WERI-Rb-1 (cell line): ENCODE data around the gene ASB1.

Experiments used
- DNase-seq: peaks from one replicate; pipeline ENCODE4 v3.0.0-alpha.2; 2020
- H3K27ac ChIP-seq: fragments of 250-450 bp; sonication (Bioruptor Pico); 2 replicates; pipeline ENCODE4 v1.5.1; 2020; ENCODE audit warnings: mild to moderate bottlenecking, moderate library complexity
- H3K27me3 ChIP-seq: fragments of 250-450 bp; sonication (Bioruptor Pico); 2 replicates; pipeline ENCODE4 v1.5.1; 2021; ENCODE audit warnings: mild to moderate bottlenecking, low read depth, moderate library complexity; ENCODE audit not compliant: insufficient read depth, severe bottlenecking
- H3K36me3 ChIP-seq: fragments of 250-450 bp; sonication (Bioruptor Pico); 2 replicates; pipeline ENCODE4 v1.5.1; 2020; ENCODE audit warnings: mild to moderate bottlenecking, moderate library complexity
- H3K4me3 ChIP-seq: 2 replicates; pipeline ENCODE4 v1.5.1; 2011; ENCODE audit warnings: low read depth, mild to moderate bottlenecking, control low read depth, low read length
- H3K9me3 ChIP-seq: fragments of 250-450 bp; sonication (Bioruptor Pico); 2 replicates; pipeline ENCODE4 v1.5.1; 2021; ENCODE audit warnings: mild to moderate bottlenecking, moderate library complexity; ENCODE audit not compliant: severe bottlenecking
- CTCF ChIP-seq: IDR thresholded peaks from 2 replicates; pipeline ENCODE4 v1.5.1; 2011; ENCODE audit warnings: low read depth, mild to moderate bottlenecking, control low read depth, inconsistent platforms, low read length

Gene ASB1

GRCh38 chr2:238456449-238456848 is 29.7 kb downstream of the ASB1 start:
- peaks cover 11% of the 10 kb centered on the region for H3K9me3 ChIP-seq
- no peak overlapping the region for H3K4me3 ChIP-seq
- peaks cover 9% of the 10 kb centered on the region; the same call in 1 of the 2 replicates for H3K36me3 ChIP-seq
- TF ChIP-seq CTCF = no peak
- no peak for DNase-seq
- H3K27me3 ChIP-seq = no peaks in the 10 kb centered on the region
- H3K27ac ChIP-seq = no peak overlapping the region

GRCh38 chr2:238456970-238457926 is 30.5 kb downstream of the ASB1 start:
- Histone ChIP-seq H3K9me3 (peaks cover 11% of the 10 kb centered on the region), H3K36me3 (peaks cover 4% of the 10 kb centered on the region; the same call in 1 of the 2 replicates), H3K27me3 (no peaks in the 10 kb centered on the region), H3K27ac (no peak overlapping the region), H3K4me3 (no peak overlapping the region)
- DNase-seq = no peak
- TF ChIP-seq CTCF = no peak

- TF ChIP-seq CTCF = no peak
- no peak for DNase-seq
- H3K27ac ChIP-seq = no peak overlapping the region
Measured at GRCh38 chr2:238457927-238458324, 31.2 kb downstream of the ASB1 start.

GRCh38 chr2:238458651-238459050 is 31.9 kb downstream of the ASB1 start:
- H3K27ac ChIP-seq = no peak overlapping the region
- DNase-seq = no peak
- H3K9me3 ChIP-seq = peaks cover 11% of the 10 kb centered on the region
- H3K27me3 ChIP-seq = no peaks in the 10 kb centered on the region
- no peak overlapping the region for H3K4me3 ChIP-seq
- no peak for TF ChIP-seq CTCF
- no peaks in the 10 kb centered on the region for H3K36me3 ChIP-seq

More at GRCh38 chr2:238457927-238458324, 31.2 kb downstream of the ASB1 start:
- Histone ChIP-seq H3K4me3 (no peak overlapping the region), H3K36me3 (no peaks in the 10 kb centered on the region), H3K27me3 (no peaks in the 10 kb centered on the region), H3K9me3 (peaks cover 11% of the 10 kb centered on the region)

GRCh38 chr2:238459081-238459629 is 32.4 kb downstream of the ASB1 start:
- TF ChIP-seq CTCF = no peak
- peaks cover 11% of the 10 kb centered on the region for H3K9me3 ChIP-seq
- no peak overlapping the region for H3K4me3 ChIP-seq
- no peaks in the 10 kb centered on the region for H3K36me3 ChIP-seq
- DNase-seq = no peak
- no peaks in the 10 kb centered on the region for H3K27me3 ChIP-seq
- no peak overlapping the region for H3K27ac ChIP-seq
